GM13976 (cell line): ENCODE measurements around the gene SRC.

Source experiments
- DNase-seq: peaks from one replicate; pipeline ENCODE4 v3.0.0; 2012; ENCODE audit warnings: low spot score
- CTCF ChIP-seq: IDR thresholded peaks from 2 replicates; pipeline ENCODE4 v1.5.1; 2012; ENCODE audit warnings: borderline replicate concordance, mild to moderate bottlenecking; ENCODE audit not compliant: insufficient read depth; ENCODE audit errors: extremely low read depth, missing control alignments, control extremely low read depth
- in situ Hi-C: fragments of 300-500 bp; cut with MboI; formaldehyde crosslinking; loops from one replicate; pipeline ENCODE4 v1.12.0; 2022; ENCODE audit warnings: low sequenced_read_pairs, mixed read lengths, inconsistent platforms; ENCODE audit not compliant: unreplicated experiment

SRC gene

GRCh38 chr20:37442986-37443385, 97.0 kb downstream of the SRC start:
- in situ Hi-C loops, result no loop called here
- no peak for DNase-seq
- TF ChIP-seq CTCF, result no peak

GRCh38 chr20:37443596-37443995, 97.7 kb downstream of the SRC start:
- DNase-seq, result no peak
- TF ChIP-seq CTCF, result no peak
- in situ Hi-C loops, result no loop called here

GRCh38 chr20:37445041-37445440, 99.1 kb downstream of the SRC start:
- no peak for TF ChIP-seq CTCF
- in situ Hi-C loops, result no loop called here
- no peak for DNase-seq

GRCh38 chr20:37446286-37447032, 100.5 kb downstream of the SRC start:
- no peak for DNase-seq
- in situ Hi-C loops, result no loop called here
- no peak for TF ChIP-seq CTCF

- no peak for DNase-seq
- in situ Hi-C loops, result no loop called here
- no peak for TF ChIP-seq CTCF
These were observed 101.7 kb downstream of the SRC start for GRCh38 chr20:37447688-37448087.

GRCh38 chr20:37449276-37449675, 103.3 kb downstream of the SRC start:
- in situ Hi-C loops, result no loop called here
- TF ChIP-seq CTCF, result no peak
- DNase-seq, result no peak

GRCh38 chr20:37450344-37450743, 104.4 kb downstream of the SRC start:
- in situ Hi-C loops, result no loop called here
- DNase-seq, result no peak

More at GRCh38 chr20:37450344-37450743, 104.4 kb downstream of the SRC start:
- TF ChIP-seq CTCF, result no peak
